Endothelial cell (in vitro differentiated cells): ENCODE data around the gene WAPL. TPM values are rescaled to one million over a fixed set of nuclear protein-coding genes. Genes with fewer than 3 reads are reported as not detected.

Experiments
- DNase-seq: peaks from one replicate; pipeline ENCODE4 v3.0.0; 2021; ENCODE audit warnings: low spot score
- H3K27ac Mint-ChIP-seq: one replicate; pipeline ENCODE4 v1.8.0; 2021; ENCODE audit warnings: mixed read lengths, inconsistent platforms; ENCODE audit not compliant: unreplicated experiment
- H3K27me3 Mint-ChIP-seq: one replicate; pipeline ENCODE4 v1.8.0; 2021; ENCODE audit warnings: mild to moderate bottlenecking, moderate library complexity, mixed read lengths, inconsistent platforms; ENCODE audit not compliant: unreplicated experiment
- H3K36me3 Mint-ChIP-seq: one replicate; pipeline ENCODE4 v1.8.0; 2021; ENCODE audit warnings: mild to moderate bottlenecking, low read depth, mixed read lengths, inconsistent platforms; ENCODE audit not compliant: unreplicated experiment
- H3K4me1 Mint-ChIP-seq: one replicate; pipeline ENCODE4 v1.8.0; 2021; ENCODE audit warnings: mild to moderate bottlenecking, mixed read lengths, inconsistent platforms; ENCODE audit not compliant: unreplicated experiment
- H3K4me3 Mint-ChIP-seq: one replicate; pipeline ENCODE4 v1.8.0; 2021; ENCODE audit warnings: mild to moderate bottlenecking, mixed read lengths, inconsistent platforms; ENCODE audit not compliant: unreplicated experiment
- H3K9me3 Mint-ChIP-seq: one replicate; pipeline ENCODE4 v1.8.0; 2021; ENCODE audit warnings: mixed read lengths, inconsistent platforms; ENCODE audit not compliant: unreplicated experiment
- CTCF ChIP-seq: fragments of 200-600 bp; sonication (generic); IDR thresholded peaks from one replicate; pipeline ENCODE4 v1.5.0; 2021; ENCODE audit warnings: antibody characterized with exemption; ENCODE audit not compliant: unreplicated experiment
- total RNA-seq: library from RNA; stranded (reverse); fragmentation: NEBNext Ultra II Directional; extraction: Animal tissue kit (Norgen Biotek cat#: 25700); gene quantifications from one replicate; pipeline ENCODE4 v1.2.1, GENCODE V29; 2021; ENCODE audit not compliant: unreplicated experiment

Gene WAPL
- total RNA-seq, 1 donor from 2014 or later: 41.8 TPM

- no peaks in the 10 kb centered on the region for H3K27me3 Mint-ChIP-seq
- DNase-seq: no peak
- no peaks in the 10 kb centered on the region for H3K9me3 Mint-ChIP-seq
- TF ChIP-seq CTCF: no peak
- H3K4me3 Mint-ChIP-seq: no peak overlapping the region
- H3K36me3 Mint-ChIP-seq: no peaks in the 10 kb centered on the region
- peaks cover 8% of the 10 kb centered on the region for H3K4me1 Mint-ChIP-seq
- H3K27ac Mint-ChIP-seq: no peak overlapping the region
Observed at GRCh38 chr10:86410542-86411124, 111.0 kb downstream of the WAPL start.

GRCh38 chr10:86409183-86409582, 112.4 kb downstream of the WAPL start:
- Mint-ChIP-seq H3K4me3 (no peak overlapping the region), H3K27me3 (no peaks in the 10 kb centered on the region), H3K36me3 (no peaks in the 10 kb centered on the region), H3K9me3 (no peaks in the 10 kb centered on the region), H3K4me1 (peaks cover 8% of the 10 kb centered on the region), H3K27ac (no peak overlapping the region)
- no peak for DNase-seq
- TF ChIP-seq CTCF: no peak

GRCh38 chr10:86403183-86403797, 118.3 kb downstream of the WAPL start:
- H3K9me3 Mint-ChIP-seq: no peaks in the 10 kb centered on the region
- DNase-seq: no peak
- no peaks in the 10 kb centered on the region for H3K4me1 Mint-ChIP-seq
- peaks cover 5% of the 10 kb centered on the region for H3K36me3 Mint-ChIP-seq
- H3K4me3 Mint-ChIP-seq: no peak overlapping the region
- H3K27me3 Mint-ChIP-seq: peaks cover 17% of the 10 kb centered on the region
- H3K27ac Mint-ChIP-seq: no peak overlapping the region
- TF ChIP-seq CTCF: no peak

- H3K27ac Mint-ChIP-seq: no peak overlapping the region
- H3K27me3 Mint-ChIP-seq: peaks cover 17% of the 10 kb centered on the region
- no peak overlapping the region for H3K4me3 Mint-ChIP-seq
- no peak for TF ChIP-seq CTCF
- no peaks in the 10 kb centered on the region for H3K4me1 Mint-ChIP-seq
- no peaks in the 10 kb centered on the region for H3K9me3 Mint-ChIP-seq
- DNase-seq: no peak
- H3K36me3 Mint-ChIP-seq: peaks cover 5% of the 10 kb centered on the region
Observed at GRCh38 chr10:86402283-86402941, 119.2 kb downstream of the WAPL start.

- Mint-ChIP-seq H3K36me3 (peaks cover 5% of the 10 kb centered on the region), H3K4me3 (peak overlapping the region; percentile 21), H3K9me3 (no peaks in the 10 kb centered on the region), H3K27me3 (peaks cover 17% of the 10 kb centered on the region), H3K4me1 (no peaks in the 10 kb centered on the region), H3K27ac (no peak overlapping the region)
- DNase-seq: no peak
- TF ChIP-seq CTCF: no peak
Observed at GRCh38 chr10:86401588-86402282, 119.9 kb downstream of the WAPL start.
